HepG2 (cell line): ENCODE data around the gene CAMTA1.

Source experiments
- ZC3H4 ChIP-seq: sonication (generic); formaldehyde crosslinking; IDR thresholded peaks from 2 replicates; pipeline ENCODE4 v1.4.0; 2020; ENCODE audit warnings: missing genetic modification reagents, borderline replicate concordance
- ZMYM4 ChIP-seq: sonication (generic); formaldehyde crosslinking; IDR thresholded peaks from 2 replicates; pipeline ENCODE4 v1.8.1; 2023; ENCODE audit warnings: mild to moderate bottlenecking, missing genetic modification reagents

DNA sequence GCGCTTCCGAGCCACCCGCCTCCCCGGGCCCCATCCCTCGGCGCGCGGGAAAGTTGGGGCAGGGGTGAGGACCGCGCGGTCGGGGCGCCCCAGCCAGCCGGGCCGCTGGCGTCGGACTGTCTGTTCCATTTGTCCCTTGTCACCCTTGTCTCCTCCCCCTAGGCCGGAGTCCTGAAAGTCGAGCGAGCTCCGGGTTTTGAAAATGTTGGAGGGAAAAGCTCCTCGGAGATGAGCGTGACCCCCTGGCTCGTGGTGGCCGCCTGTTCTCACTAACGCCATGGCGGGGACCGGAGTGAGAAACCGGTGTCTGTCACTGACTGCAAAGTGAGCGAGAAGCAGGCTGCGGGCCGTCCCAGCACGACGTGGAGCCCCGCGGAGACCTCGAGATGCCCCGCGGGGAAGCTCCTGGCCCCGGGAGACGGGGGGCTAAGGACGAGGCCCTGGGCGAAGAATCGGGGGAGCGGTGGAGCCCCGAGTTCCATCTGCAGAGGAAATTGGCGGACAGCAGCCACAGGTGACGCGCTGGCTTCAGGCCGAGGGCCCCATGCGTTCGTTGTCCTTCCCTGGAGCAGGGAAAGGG lies 999.3 kb downstream of the CAMTA1 start:
- TF ChIP-seq ZMYM4 (CRISPR knock-in tag) = no peak
- TF ChIP-seq ZC3H4 (CRISPR knock-in tag) = no peak
